SK-N-SH (cell line): ENCODE results near the gene SCN1B.

Source experiments
- CTCF ChIP-seq: fragments of 200-600 bp; sonication (generic); IDR thresholded peaks from 2 replicates; pipeline ENCODE4 v1.6.1; 2017; ENCODE audit warnings: antibody characterized with exemption, mild to moderate bottlenecking, moderate library complexity
- EZH2phosphoT487 ChIP-seq: fragments of 200-600 bp; sonication (generic); IDR thresholded peaks from 2 replicates; pipeline ENCODE4 v1.6.1; 2017; ENCODE audit warnings: low read depth, mixed run types, mild to moderate bottlenecking, antibody characterized with exemption, moderate library complexity, borderline replicate concordance
- FOXM1 ChIP-seq: IDR thresholded peaks from 2 replicates; pipeline ENCODE4 v1.4.0; 2012; ENCODE audit warnings: low read depth, mild to moderate bottlenecking
- GABPA ChIP-seq: IDR thresholded peaks from 2 replicates; pipeline ENCODE4 v1.4.0; 2012; ENCODE audit warnings: low read depth, mild to moderate bottlenecking
- GATA2 ChIP-seq: sonication (generic); formaldehyde crosslinking; IDR thresholded peaks from 2 replicates; pipeline ENCODE4 v1.5.0; 2020; ENCODE audit warnings: mild to moderate bottlenecking, missing genetic modification reagents
- POLR2AphosphoS5 ChIP-seq: IDR thresholded peaks from 2 replicates; pipeline ENCODE4 v1.6.1; 2012; ENCODE audit warnings: low read depth, low read length
- RCOR1 ChIP-seq: fragments of 150-350 bp; IDR thresholded peaks from 2 replicates; pipeline ENCODE4 v1.6.1; 2017; ENCODE audit warnings: antibody characterized with exemption, low read length
- REST ChIP-seq: IDR thresholded peaks from 2 replicates; pipeline ENCODE4 v1.6.1; 2012; ENCODE audit warnings: mild to moderate bottlenecking, low read depth, low read length, moderate library complexity
- SIN3A ChIP-seq: IDR thresholded peaks from 2 replicates; pipeline ENCODE4 v1.6.1; 2012; ENCODE audit warnings: low read depth, mild to moderate bottlenecking, low read length, moderate library complexity, borderline replicate concordance
- SMC3 ChIP-seq: IDR thresholded peaks from 2 replicates; pipeline ENCODE4 v1.6.1; 2012; ENCODE audit warnings: low read depth, low read length, improper control_type of control experiment
- TAF1 ChIP-seq: IDR thresholded peaks from 2 replicates; pipeline ENCODE4 v1.6.1; 2012; ENCODE audit warnings: low read depth, mild to moderate bottlenecking, low read length, moderate library complexity, borderline replicate concordance
- TCF12 ChIP-seq: IDR thresholded peaks from 2 replicates; pipeline ENCODE4 v1.4.0; 2012
- TEAD4 ChIP-seq: IDR thresholded peaks from 2 replicates; pipeline ENCODE4 v1.4.0; 2012; ENCODE audit warnings: mild to moderate bottlenecking, borderline replicate concordance; ENCODE audit not compliant: insufficient read depth

DNA sequence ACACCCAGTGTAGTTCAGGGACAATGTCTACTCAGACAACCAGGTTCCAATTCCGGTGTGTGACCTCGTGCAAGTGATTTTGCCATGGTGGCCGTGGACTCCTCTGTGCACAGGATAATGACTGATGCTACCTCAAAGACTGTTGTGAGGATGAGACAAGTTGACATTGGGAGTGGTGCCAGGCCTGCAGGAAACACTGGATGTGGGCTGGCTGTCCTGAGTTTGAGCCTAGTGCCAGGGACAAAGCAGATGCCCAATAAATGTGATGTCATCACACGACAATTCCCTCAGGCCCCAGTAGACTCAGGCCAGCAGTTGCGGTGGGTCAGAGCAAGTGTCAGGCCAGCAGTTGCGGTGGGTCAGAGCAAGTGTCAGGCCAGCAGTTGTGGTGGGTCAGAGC lies 6.2 kb upstream of the SCN1B start:
- no peak for TF ChIP-seq CTCF
- TF ChIP-seq POLR2AphosphoS5: no peak
- TF ChIP-seq REST: no peak
- TF ChIP-seq GABPA: no peak
- TF ChIP-seq GATA2: no peak
- TF ChIP-seq EZH2phosphoT487: no peak
- TF ChIP-seq TAF1: no peak
- no peak for TF ChIP-seq TCF12
- no peak for TF ChIP-seq FOXM1
- TF ChIP-seq SMC3: no peak
- TF ChIP-seq TEAD4: no peak
- TF ChIP-seq SIN3A: no peak
- no peak for TF ChIP-seq RCOR1
